Lung (tissue), 12 donors: Measurements from ENCODE around the gene EXOSC9. TPM values are rescaled to one million over a fixed set of nuclear protein-coding genes. Genes with fewer than 3 reads are reported as not detected.

Experiments used
- ATAC-seq: fragments of 200-7000 bp; cut with Tn5 transposase; one replicate; pipeline ENCODE4 v1.9.1; 2020; ENCODE audit warnings: moderate number of reproducible peaks; ENCODE audit not compliant: insufficient read depth, low FRiP score
- DNase-seq, 3 donors: peaks; one replicate each; pipeline ENCODE4 v3.0.0-alpha.2; 2013 to 2017
- H3K27ac ChIP-seq, 2 donors: one replicate each; pipeline ENCODE4 v1.5.1; 2013; ENCODE audit warnings: mild to moderate bottlenecking in 2 of 2, moderate library complexity in 2 of 2, control low read depth in 1 of 2, inconsistent platforms in 1 of 2, low read depth in 1 of 2, low read length in 1 of 2
- H3K27me3 ChIP-seq, 3 donors: one replicate each; pipeline ENCODE4 v1.5.1; 2013; ENCODE audit warnings: low read length in 2 of 3; ENCODE audit not compliant: control insufficient read depth in 3 of 3, insufficient read depth in 3 of 3
- H3K36me3 ChIP-seq, 4 donors: one replicate each; pipeline ENCODE4 v1.5.1; 2013; ENCODE audit warnings: low read length in 4 of 4, mild to moderate bottlenecking in 1 of 4, moderate library complexity in 1 of 4; ENCODE audit not compliant: control insufficient read depth in 4 of 4, insufficient read depth in 4 of 4
- H3K4me1 ChIP-seq, 5 donors: one replicate each; pipeline ENCODE4 v1.5.1; 2013; ENCODE audit warnings: low read length in 5 of 5, mild to moderate bottlenecking in 2 of 5, moderate library complexity in 1 of 5; ENCODE audit not compliant: control insufficient read depth in 5 of 5, insufficient read depth in 5 of 5
- H3K4me3 ChIP-seq: one replicate; pipeline ENCODE4 v1.5.1; 2013; ENCODE audit warnings: mild to moderate bottlenecking, control low read depth, moderate library complexity
- H3K9ac ChIP-seq, 2 donors: one replicate each; pipeline ENCODE4 v1.5.1; 2013; ENCODE audit warnings: low read length in 2 of 2, control low read depth in 1 of 2; ENCODE audit not compliant: insufficient read depth in 1 of 2
- H3K9me3 ChIP-seq, 4 donors: one replicate each; pipeline ENCODE4 v1.5.1; 2013; ENCODE audit warnings: low read length in 3 of 4, mild to moderate bottlenecking in 1 of 4, moderate library complexity in 1 of 4; ENCODE audit not compliant: control insufficient read depth in 4 of 4, insufficient read depth in 3 of 4
- WGBS, 2 donors: extraction: QIAGEN DNeasy Blood & Tissue Kit; methylation state at CpG; one replicate each; pipeline ENCODE4 v1.1.7; 2013; 5-methylcytosine and 5-hydroxymethylcytosine counted together
- polyA plus RNA-seq, 2 donors: library from polyadenylated mRNA; stranded (reverse); fragments of 200-250 nt; gene quantifications; one replicate each; pipeline ENCODE4 v1.2.1, GENCODE V29; 2013
- total RNA-seq, 2 donors: library from RNA; depleted of rRNA in 1 of 2; stranded (reverse); fragments of >200 nt in 1 of 2; gene quantifications; one replicate each; pipeline ENCODE4 v1.2.1, GENCODE V29; 2014 to 2021
- TF ChIP-seq, protein P1 (sequence below): IDR thresholded peaks from 2 replicates; pipeline ENCODE4 v1.5.1; 2012; ENCODE audit warnings: mild to moderate bottlenecking; ENCODE audit errors: control extremely low read depth, extremely low read depth
- donor health status: control.
- donor health status: control.
- donor health status: Bipolar disorder and iron deficiency.
- donor health status: healthy.
- donor health status: DM: yes; HTN: yes; CAD: no.

The EXOSC9 gene
- total and polyA plus RNA-seq, 4 donors = 15.9 to 30.9 (median 25.3) TPM

DNA sequence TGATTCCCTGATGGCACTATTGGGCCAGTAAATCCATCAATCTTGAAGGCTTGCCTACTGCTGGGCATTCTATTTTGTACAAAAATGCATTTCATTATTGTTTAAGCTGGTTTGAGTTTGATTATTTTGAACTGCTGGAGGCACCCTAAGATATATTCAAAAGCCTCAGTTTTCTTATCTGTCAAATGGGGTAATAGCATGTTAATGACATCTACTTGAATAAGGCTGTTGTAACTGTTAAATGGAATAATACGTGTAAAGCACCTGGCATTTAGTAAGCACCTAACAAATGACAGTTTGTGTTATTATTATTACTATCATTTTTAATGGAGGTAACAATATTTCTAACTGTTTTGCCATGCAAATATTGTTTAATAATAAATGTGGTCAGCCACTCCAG, 29.3 kb upstream of the EXOSC9 start:
- TF ChIP-seq, protein P1, sequence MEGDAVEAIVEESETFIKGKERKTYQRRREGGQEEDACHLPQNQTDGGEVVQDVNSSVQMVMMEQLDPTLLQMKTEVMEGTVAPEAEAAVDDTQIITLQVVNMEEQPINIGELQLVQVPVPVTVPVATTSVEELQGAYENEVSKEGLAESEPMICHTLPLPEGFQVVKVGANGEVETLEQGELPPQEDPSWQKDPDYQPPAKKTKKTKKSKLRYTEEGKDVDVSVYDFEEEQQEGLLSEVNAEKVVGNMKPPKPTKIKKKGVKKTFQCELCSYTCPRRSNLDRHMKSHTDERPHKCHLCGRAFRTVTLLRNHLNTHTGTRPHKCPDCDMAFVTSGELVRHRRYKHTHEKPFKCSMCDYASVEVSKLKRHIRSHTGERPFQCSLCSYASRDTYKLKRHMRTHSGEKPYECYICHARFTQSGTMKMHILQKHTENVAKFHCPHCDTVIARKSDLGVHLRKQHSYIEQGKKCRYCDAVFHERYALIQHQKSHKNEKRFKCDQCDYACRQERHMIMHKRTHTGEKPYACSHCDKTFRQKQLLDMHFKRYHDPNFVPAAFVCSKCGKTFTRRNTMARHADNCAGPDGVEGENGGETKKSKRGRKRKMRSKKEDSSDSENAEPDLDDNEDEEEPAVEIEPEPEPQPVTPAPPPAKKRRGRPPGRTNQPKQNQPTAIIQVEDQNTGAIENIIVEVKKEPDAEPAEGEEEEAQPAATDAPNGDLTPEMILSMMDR = no peak
- ATAC-seq (no peak), DNase-seq (no peak)
- Histone ChIP-seq H3K27ac (no peak overlapping the region), H3K4me3 (no peak overlapping the region), H3K4me1 (no peaks in the 10 kb centered on the region), H3K9me3 (peaks cover 0 to 2% (median 0%) of the 10 kb centered on the region in 4 donors), H3K36me3 (no peaks in the 10 kb centered on the region), H3K9ac (no peak overlapping the region), H3K27me3 (no peaks in the 10 kb centered on the region)
- whole genome bisulfite sequencing, 2 donors = 92 to 93% methylated on average over 1 of the region's 1 CpG

DNA sequence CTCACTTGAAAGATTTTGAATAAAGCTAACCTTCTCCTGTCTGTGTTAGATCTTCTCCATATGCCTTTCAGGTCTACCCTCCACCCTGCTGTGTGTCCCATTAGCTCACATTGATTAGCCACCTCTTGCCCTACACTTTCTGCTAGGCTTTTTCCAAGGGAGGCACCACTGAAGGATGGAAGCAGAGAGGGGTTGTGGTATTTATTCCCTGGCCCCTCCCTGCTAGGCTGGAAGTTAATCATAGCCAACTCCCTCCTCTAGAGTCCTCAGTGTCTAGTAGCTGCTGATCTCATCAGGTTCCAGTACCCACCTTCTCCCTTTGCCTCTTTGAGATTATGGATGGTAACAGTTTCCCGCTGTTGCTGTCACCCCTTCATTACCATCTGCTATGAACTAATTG, 27.2 kb upstream of the EXOSC9 start:
- 92 to 94% methylated on average over 1 of the region's 1 CpG for WGBS, 2 donors
- no peak for ATAC-seq
- no peak for DNase-seq
- Histone ChIP-seq H3K27ac (no peak overlapping the region), H3K36me3 (no peaks in the 10 kb centered on the region), H3K4me3 (no peak overlapping the region), H3K4me1 (peaks cover 0 to 5% (median 3%) of the 10 kb centered on the region in 5 donors), H3K27me3 (peaks cover 0 to 4% (median 0%) of the 10 kb centered on the region in 3 donors), H3K9me3 (peaks cover 0 to 2% (median 0%) of the 10 kb centered on the region in 4 donors), H3K9ac (no peak overlapping the region)
- TF ChIP-seq, protein P1 = no peak

- TF ChIP-seq, protein P1 = no peak
- peaks cover 0 to 4% (median 0%) of the 10 kb centered on the region in 3 donors for H3K27me3 ChIP-seq
- WGBS, 2 donors = 84 to 86% methylated on average over 6 of the region's 6 CpGs
- H3K36me3 ChIP-seq = no peaks in the 10 kb centered on the region
- peaks cover 0 to 5% (median 4%) of the 10 kb centered on the region in 5 donors for H3K4me1 ChIP-seq
- no peak overlapping the region for H3K9ac ChIP-seq
- H3K4me3 ChIP-seq = no peak overlapping the region
- H3K9me3 ChIP-seq = no peaks in the 10 kb centered on the region
- no peak overlapping the region for H3K27ac ChIP-seq
- ATAC-seq (no peak), DNase-seq (no peak)
Measured at GRCh38 chr4:121776610-121777401, 24.3 kb upstream of the EXOSC9 start.

DNA sequence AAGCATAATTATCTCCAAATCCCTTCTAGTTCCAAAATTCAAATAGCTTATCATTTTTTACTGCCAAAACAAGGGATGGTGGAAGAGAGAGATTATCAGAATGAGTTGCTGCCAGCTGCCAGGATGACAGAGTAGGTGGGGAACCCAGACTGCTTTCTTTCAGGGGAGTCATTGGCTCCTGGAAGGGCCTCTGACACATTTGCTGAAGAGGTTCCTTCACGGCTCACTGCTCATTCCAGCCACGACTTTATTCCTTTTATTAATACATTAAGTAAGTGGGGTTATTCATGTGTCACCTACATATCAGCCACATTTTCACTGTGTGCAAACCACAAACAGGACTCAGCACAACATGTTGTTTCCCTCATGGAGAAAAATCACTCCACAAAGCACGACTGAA, 23.5 kb upstream of the EXOSC9 start:
- ATAC-seq (no peak), DNase-seq (no peak)
- 47 to 71% methylated on average over 3 of the region's 3 CpGs for WGBS, 2 donors
- H3K36me3 ChIP-seq = no peaks in the 10 kb centered on the region
- peaks cover 0 to 5% (median 4%) of the 10 kb centered on the region in 5 donors for H3K4me1 ChIP-seq
- H3K9me3 ChIP-seq = no peaks in the 10 kb centered on the region
- H3K9ac ChIP-seq = no peak overlapping the region
- no peak overlapping the region for H3K4me3 ChIP-seq
- TF ChIP-seq, protein P1 = no peak
- peaks cover 0 to 4% (median 0%) of the 10 kb centered on the region in 3 donors for H3K27me3 ChIP-seq
- peak overlapping the region in 1 of 2 donors; percentile 9 for H3K27ac ChIP-seq
